ENCODE measurements around the gene ACVRL1. TPM values are rescaled to one million over a fixed set of nuclear protein-coding genes. Genes with fewer than 3 reads are reported as not detected.

ACVRL1 gene
- total and polyA plus RNA-seq, 9 of the 15 experiments (the other 6 are each of a cell fraction or from before 2014, with no cell fraction given), result 0.07 to 1.4 (median 0.30) TPM

DNA sequence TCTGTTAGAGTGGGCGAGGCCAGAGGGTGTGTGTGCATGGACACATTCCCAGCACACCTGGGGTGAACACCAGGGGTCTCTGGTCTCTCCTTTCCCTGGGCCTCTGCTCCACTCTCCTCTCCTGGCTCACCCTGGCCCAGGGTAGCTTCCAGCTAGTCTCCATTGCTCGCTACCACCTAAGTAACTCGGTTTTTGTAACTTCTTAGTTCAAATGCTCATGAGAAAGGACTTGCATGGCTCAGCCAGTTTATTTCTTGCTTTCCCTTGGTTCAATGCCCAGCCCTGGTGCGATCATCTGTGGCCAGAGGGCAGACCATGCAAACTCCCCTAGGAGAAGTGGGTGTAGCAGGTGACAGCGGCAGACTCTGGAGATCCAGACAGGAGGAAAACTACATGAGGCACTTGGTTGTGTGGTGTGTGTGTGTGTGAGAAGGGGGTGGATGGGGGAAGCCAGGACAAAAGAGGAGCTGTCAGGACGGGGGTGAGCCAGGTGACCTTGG, 35.2 kb downstream of the ACVRL1 start:
- Histone ChIP-seq H3K4me1 (replicated peaks in 1 of 2; ENCODE audit: control insufficient read depth in 2 of 2, insufficient read depth in 2 of 2, low read length in 2 of 2) (peaks cover 0 to 4% of the 10 kb centered on the region in 2 experiments; a peak in 1 of 5 replicates), H3K9me3 (replicated peaks; ENCODE audit: control insufficient read depth, insufficient read depth, low read depth, low read length) (peaks cover 4% of the 10 kb centered on the region; the same call in 1 of the 2 replicates), H3K36me3 (ENCODE audit: control insufficient read depth, insufficient read depth, low read length) (no peaks in the 10 kb centered on the region), H3K4me3 (no peak overlapping the region), H3K9ac (ENCODE audit: insufficient read depth in 1 of 2, low read depth in 2 of 2, low read length in 2 of 2) (no peak overlapping the region; a peak in 1 of 4 replicates), H3K4me2 (ENCODE audit: insufficient read depth, low read length) (no peak overlapping the region), H3K27ac (ENCODE audit: extremely low read depth, low read depth, low read length) (no peak overlapping the region), H4K20me1 (replicated peaks; ENCODE audit: control insufficient read depth, insufficient read depth, low read length) (no peaks in the 10 kb centered on the region), H2AFZ (ENCODE audit: low read depth, low read length) (no peak overlapping the region), H3K79me2 (ENCODE audit: control insufficient read depth, insufficient read depth, low read length) (no peaks in the 10 kb centered on the region), H3K27me3 (ENCODE audit: control insufficient read depth in 2 of 2, insufficient read depth in 2 of 2, low read length in 2 of 2) (peaks cover 5 to 27% of the 10 kb centered on the region in 2 experiments; a peak in 3 of 5 replicates), H3K9me1 (ENCODE audit: control insufficient read depth, insufficient read depth, low read length) (no peaks in the 10 kb centered on the region)
- no TSS peak for BruUV-seq (replicated peaks)
- 14% methylated on average over 6 of the region's 6 CpGs for WGBS (ENCODE audit: insufficient coverage, low coverage, missing lambda C conversion rate)
- in situ Hi-C loops (cut with MboI) (no loop called here), intact Hi-C loops (cut with micrococcal nuclease) (no loop called here)
- POLR2A ChIA-PET, result interaction anchor here (0.6 kb wide), 1 partner anchor 35 kb away, joined by 3 read pairs; no protein-coding TSS in a partner anchor
- TF ChIP-seq ZSCAN29 (IDR thresholded peaks at IDR 0.05), result no peak
- TF ChIP-seq PTRF (tag; IDR thresholded peaks at IDR 0.05), result no peak
- TF ChIP-seq TSC22D4 (tag; IDR thresholded peaks at IDR 0.05), result no peak
- FAIRE-seq (no peak), ATAC-seq (no peak), DNase-seq (ENCODE audit: extremely low read depth in 1 of 4, low spot score in 3 of 4) (no peak)
- CTCF ChIA-PET (ENCODE audit: low intra/inter-chr PET ratio), result no interaction called here

DNA sequence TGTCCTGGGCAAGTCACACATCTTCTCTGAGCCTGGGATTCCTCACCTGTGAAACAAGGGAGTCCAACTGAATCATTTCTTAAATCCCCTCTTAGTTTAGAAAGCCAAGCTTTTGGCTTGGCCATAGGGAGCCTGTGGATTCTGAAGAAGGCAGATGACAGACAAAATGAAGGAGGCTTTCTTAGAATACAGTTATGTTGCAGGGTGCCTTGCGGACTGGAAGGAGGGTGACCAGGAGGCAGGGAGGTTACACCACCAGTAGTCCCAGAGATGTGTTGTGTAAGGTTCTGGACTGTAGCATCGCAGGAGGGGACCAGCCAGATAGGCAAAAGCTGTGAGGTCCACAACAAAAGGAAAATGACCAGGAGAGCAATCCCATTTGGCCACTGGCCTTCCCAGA, 36.0 kb downstream of the ACVRL1 start:
- Histone ChIP-seq H3K27ac (ENCODE audit: extremely low read depth, low read depth, low read length) (no peak overlapping the region), H3K9me3 (replicated peaks; ENCODE audit: control insufficient read depth, insufficient read depth, low read depth, low read length) (peaks cover 4% of the 10 kb centered on the region; the same call in 1 of the 2 replicates), H3K4me2 (ENCODE audit: insufficient read depth, low read length) (no peak overlapping the region), H4K20me1 (replicated peaks; ENCODE audit: control insufficient read depth, insufficient read depth, low read length) (no peaks in the 10 kb centered on the region), H3K9me1 (ENCODE audit: control insufficient read depth, insufficient read depth, low read length) (no peaks in the 10 kb centered on the region), H3K79me2 (ENCODE audit: control insufficient read depth, insufficient read depth, low read length) (no peaks in the 10 kb centered on the region), H3K4me3 (no peak overlapping the region), H3K9ac (ENCODE audit: insufficient read depth in 1 of 2, low read depth in 2 of 2, low read length in 2 of 2) (no peak overlapping the region), H3K4me1 (replicated peaks in 1 of 2; ENCODE audit: control insufficient read depth in 2 of 2, insufficient read depth in 2 of 2, low read length in 2 of 2) (peaks cover 0 to 4% of the 10 kb centered on the region in 2 experiments; a peak in 1 of 5 replicates), H3K27me3 (ENCODE audit: control insufficient read depth in 2 of 2, insufficient read depth in 2 of 2, low read length in 2 of 2) (peaks cover 6 to 22% of the 10 kb centered on the region in 2 experiments; a peak in 3 of 5 replicates), H2AFZ (ENCODE audit: low read depth, low read length) (no peak overlapping the region), H3K36me3 (ENCODE audit: control insufficient read depth, insufficient read depth, low read length) (no peaks in the 10 kb centered on the region)
- no peak for DNase-seq (ENCODE audit: extremely low read depth in 1 of 4, low spot score in 3 of 4)
- intact Hi-C loops (cut with micrococcal nuclease), result no loop called here
- BruUV-seq (replicated peaks), result no TSS peak
- WGBS (ENCODE audit: insufficient coverage, low coverage, missing lambda C conversion rate), result 27% methylated on average over 2 of the region's 2 CpGs
- in situ Hi-C loops (cut with MboI), result no loop called here
- ATAC-seq, result no peak
- FAIRE-seq, result no peak
- ChIA-PET CTCF (ENCODE audit: low intra/inter-chr PET ratio) (no interaction called here), POLR2A (no interaction called here)
- TF ChIP-seq RHOXF2B (CRISPR knock-in tag; conservative IDR thresholded peaks at IDR 0.05) (no peak), ZNF184 (CRISPR knock-in tag; IDR thresholded peaks at IDR 0.05) (no peak), ZFP36 (IDR thresholded peaks at IDR 0.05; ENCODE audit: low read depth, low read length, partially characterized antibody) (no peak), RBM39 (optimal IDR thresholded peaks at IDR 0.05; ENCODE audit: low read depth, low read length) (no peak), HMG20A (CRISPR knock-in tag; conservative IDR thresholded peaks at IDR 0.05) (no peak), HMG20B (CRISPR knock-in tag; IDR thresholded peaks at IDR 0.05) (no peak), HNRNPK (IDR thresholded peaks at IDR 0.05; ENCODE audit: low read depth, low read length, poor library complexity, severe bottlenecking) (no peak)
- TF ChIP-seq, protein P1, sequence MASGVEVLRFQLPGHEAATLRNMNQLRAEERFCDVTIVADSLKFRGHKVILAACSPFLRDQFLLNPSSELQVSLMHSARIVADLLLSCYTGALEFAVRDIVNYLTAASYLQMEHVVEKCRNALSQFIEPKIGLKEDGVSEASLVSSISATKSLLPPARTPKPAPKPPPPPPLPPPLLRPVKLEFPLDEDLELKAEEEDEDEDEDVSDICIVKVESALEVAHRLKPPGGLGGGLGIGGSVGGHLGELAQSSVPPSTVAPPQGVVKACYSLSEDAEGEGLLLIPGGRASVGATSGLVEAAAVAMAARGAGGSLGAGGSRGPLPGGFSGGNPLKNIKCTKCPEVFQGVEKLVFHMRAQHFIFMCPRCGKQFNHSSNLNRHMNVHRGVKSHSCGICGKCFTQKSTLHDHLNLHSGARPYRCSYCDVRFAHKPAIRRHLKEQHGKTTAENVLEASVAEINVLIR (CRISPR knock-in tag; IDR thresholded peaks at IDR 0.05), result no peak
- TF ChIP-seq, protein P2, sequence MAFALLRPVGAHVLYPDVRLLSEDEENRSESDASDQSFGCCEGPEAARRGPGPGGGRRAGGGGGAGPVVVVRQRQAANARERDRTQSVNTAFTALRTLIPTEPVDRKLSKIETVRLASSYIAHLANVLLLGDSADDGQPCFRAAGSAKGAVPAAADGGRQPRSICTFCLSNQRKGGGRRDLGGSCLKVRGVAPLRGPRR (CRISPR knock-in tag; IDR thresholded peaks at IDR 0.05), result no peak
- TF ChIP-seq, protein P3, sequence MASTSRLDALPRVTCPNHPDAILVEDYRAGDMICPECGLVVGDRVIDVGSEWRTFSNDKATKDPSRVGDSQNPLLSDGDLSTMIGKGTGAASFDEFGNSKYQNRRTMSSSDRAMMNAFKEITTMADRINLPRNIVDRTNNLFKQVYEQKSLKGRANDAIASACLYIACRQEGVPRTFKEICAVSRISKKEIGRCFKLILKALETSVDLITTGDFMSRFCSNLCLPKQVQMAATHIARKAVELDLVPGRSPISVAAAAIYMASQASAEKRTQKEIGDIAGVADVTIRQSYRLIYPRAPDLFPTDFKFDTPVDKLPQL (IDR thresholded peaks at IDR 0.05; ENCODE audit: extremely low read depth, insufficient read length), result no peak
- TF ChIP-seq, protein P4, sequence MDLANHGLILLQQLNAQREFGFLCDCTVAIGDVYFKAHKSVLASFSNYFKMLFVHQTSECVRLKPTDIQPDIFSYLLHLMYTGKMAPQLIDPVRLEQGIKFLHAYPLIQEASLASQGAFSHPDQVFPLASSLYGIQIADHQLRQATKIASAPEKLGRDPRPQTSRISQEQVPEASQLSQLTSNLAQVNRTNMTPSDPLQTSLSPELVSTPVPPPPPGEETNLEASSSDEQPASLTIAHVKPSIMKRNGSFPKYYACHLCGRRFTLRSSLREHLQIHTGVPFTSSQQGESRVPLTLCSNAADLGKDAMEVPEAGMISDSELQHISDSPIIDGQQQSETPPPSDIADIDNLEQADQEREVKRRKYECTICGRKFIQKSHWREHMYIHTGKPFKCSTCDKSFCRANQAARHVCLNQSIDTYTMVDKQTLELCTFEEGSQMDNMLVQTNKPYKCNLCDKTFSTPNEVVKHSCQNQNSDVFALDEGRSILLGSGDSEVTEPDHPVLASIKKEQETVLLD (IDR thresholded peaks at IDR 0.05), result no peak
